ENCODE results near the gene CTNNA3. TPM values are rescaled to one million over a fixed set of nuclear protein-coding genes. Genes with fewer than 3 reads are reported as not detected.

CTNNA3 gene
- total RNA-seq, 1 experiment from 2014 or later, result 0.32 TPM

GRCh38 chr10:66892871-66893270, 803.1 kb downstream of the CTNNA3 start:
- H3K4me1 ChIP-seq (ENCODE audit: control insufficient read depth in 1 of 2, insufficient read depth in 2 of 2, low read length in 2 of 2), result no peaks in the 10 kb centered on the region
- DNase-seq (ENCODE audit: low read depth, low spot score) (no peak), ATAC-seq (no peak)
- H3K27me3 ChIP-seq (ENCODE audit: insufficient read depth, low read length), result no peaks in the 10 kb centered on the region
- no peak overlapping the region for H3K9ac ChIP-seq (ENCODE audit: low read length)
- ChIA-PET POLR2A (no interaction called here), RAD21 (ENCODE audit: low non-redundant PET in 1 of 2, low total read pairs in 2 of 2, uncharacterized antibody in 2 of 2, unreplicated experiment in 2 of 2) (no interaction called here), CTCF (no interaction called here)
- no peak overlapping the region for H3K27ac ChIP-seq (ENCODE audit: low read depth, low read length)
- intact Hi-C loops (cut with micrococcal nuclease), result no loop called here
- TF ChIP-seq, protein P1, sequence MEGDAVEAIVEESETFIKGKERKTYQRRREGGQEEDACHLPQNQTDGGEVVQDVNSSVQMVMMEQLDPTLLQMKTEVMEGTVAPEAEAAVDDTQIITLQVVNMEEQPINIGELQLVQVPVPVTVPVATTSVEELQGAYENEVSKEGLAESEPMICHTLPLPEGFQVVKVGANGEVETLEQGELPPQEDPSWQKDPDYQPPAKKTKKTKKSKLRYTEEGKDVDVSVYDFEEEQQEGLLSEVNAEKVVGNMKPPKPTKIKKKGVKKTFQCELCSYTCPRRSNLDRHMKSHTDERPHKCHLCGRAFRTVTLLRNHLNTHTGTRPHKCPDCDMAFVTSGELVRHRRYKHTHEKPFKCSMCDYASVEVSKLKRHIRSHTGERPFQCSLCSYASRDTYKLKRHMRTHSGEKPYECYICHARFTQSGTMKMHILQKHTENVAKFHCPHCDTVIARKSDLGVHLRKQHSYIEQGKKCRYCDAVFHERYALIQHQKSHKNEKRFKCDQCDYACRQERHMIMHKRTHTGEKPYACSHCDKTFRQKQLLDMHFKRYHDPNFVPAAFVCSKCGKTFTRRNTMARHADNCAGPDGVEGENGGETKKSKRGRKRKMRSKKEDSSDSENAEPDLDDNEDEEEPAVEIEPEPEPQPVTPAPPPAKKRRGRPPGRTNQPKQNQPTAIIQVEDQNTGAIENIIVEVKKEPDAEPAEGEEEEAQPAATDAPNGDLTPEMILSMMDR (IDR thresholded peaks at IDR 0.05 in 2 of 3, conservative IDR thresholded peaks at IDR 0.05 in 1 of 3; ENCODE audit: borderline replicate concordance in 1 of 3, insufficient read depth in 1 of 3, low read depth in 2 of 3, low read length in 2 of 3), result no peak
- H3K4me2 ChIP-seq (ENCODE audit: low read length), result no peak overlapping the region
- no peak overlapping the region for H2AFZ ChIP-seq (ENCODE audit: low read depth, low read length, poor library complexity, severe bottlenecking)
- no peaks in the 10 kb centered on the region for H3K9me2 ChIP-seq (ENCODE audit: insufficient read depth)
- H3K4me3 ChIP-seq (replicated peaks in 1 of 2; ENCODE audit: low read depth in 1 of 2, low read length in 2 of 2), result no peak overlapping the region
- H3K79me2 ChIP-seq (ENCODE audit: insufficient read depth, low read length), result no peaks in the 10 kb centered on the region
- no peaks in the 10 kb centered on the region for H3K36me3 ChIP-seq (ENCODE audit: control insufficient read depth in 1 of 2, insufficient read depth in 2 of 2, low read length in 2 of 2)
- BruUV-seq (replicated peaks), result no TSS peak
- H3K9me3 ChIP-seq (ENCODE audit: control insufficient read depth in 1 of 2, insufficient read depth in 1 of 2, low read depth in 1 of 2, low read length in 2 of 2), result no peaks in the 10 kb centered on the region; a peak in 1 of 4 replicates
- no peaks in the 10 kb centered on the region for H4K20me1 ChIP-seq (ENCODE audit: insufficient read depth)

GRCh38 chr10:66888237-66888636, 807.8 kb downstream of the CTNNA3 start:
- H3K4me2 ChIP-seq (ENCODE audit: low read length), result no peak overlapping the region
- ChIA-PET CTCF (no interaction called here), RAD21 (ENCODE audit: low non-redundant PET in 1 of 2, low total read pairs in 2 of 2, uncharacterized antibody in 2 of 2, unreplicated experiment in 2 of 2) (no interaction called here), POLR2A (no interaction called here)
- no peak overlapping the region for H3K27ac ChIP-seq (ENCODE audit: low read depth, low read length)
- no peaks in the 10 kb centered on the region for H4K20me1 ChIP-seq (ENCODE audit: insufficient read depth)
- intact Hi-C loops (cut with micrococcal nuclease), result no loop called here
- no peak overlapping the region for H3K4me3 ChIP-seq (replicated peaks in 1 of 2; ENCODE audit: low read depth in 1 of 2, low read length in 2 of 2)
- no peaks in the 10 kb centered on the region for H3K36me3 ChIP-seq (ENCODE audit: control insufficient read depth in 1 of 2, insufficient read depth in 2 of 2, low read length in 2 of 2)
- no TSS peak for BruUV-seq (replicated peaks)
- H3K9me2 ChIP-seq (ENCODE audit: insufficient read depth), result 0 out of 2 replicates have a peak, but pooled peaks cover 3% of the 10 kb centered on the region
- DNase-seq (ENCODE audit: low read depth, low spot score) (no peak), ATAC-seq (no peak)
- no peaks in the 10 kb centered on the region for H3K79me2 ChIP-seq (ENCODE audit: insufficient read depth, low read length)
- H3K9ac ChIP-seq (ENCODE audit: low read length), result no peak overlapping the region
- no peaks in the 10 kb centered on the region for H3K4me1 ChIP-seq (ENCODE audit: control insufficient read depth in 1 of 2, insufficient read depth in 2 of 2, low read length in 2 of 2)
- no peak overlapping the region for H2AFZ ChIP-seq (ENCODE audit: low read depth, low read length, poor library complexity, severe bottlenecking)
- no peaks in the 10 kb centered on the region for H3K9me3 ChIP-seq (ENCODE audit: control insufficient read depth in 1 of 2, insufficient read depth in 1 of 2, low read depth in 1 of 2, low read length in 2 of 2)
- H3K27me3 ChIP-seq (ENCODE audit: insufficient read depth, low read length), result no peaks in the 10 kb centered on the region
- no peak for TF ChIP-seq CBX3 (IDR thresholded peaks at IDR 0.05; ENCODE audit: low read depth)
- TF ChIP-seq POLR2AphosphoS5 (IDR thresholded peaks at IDR 0.05; ENCODE audit: low read depth, low read length), result no peak
- TF ChIP-seq ZFX (IDR thresholded peaks at IDR 0.05), result no peak
- TF ChIP-seq ELF1 (IDR thresholded peaks at IDR 0.05; ENCODE audit: borderline replicate concordance, low read depth), result no peak
- no peak for TF ChIP-seq POLR2A (IDR thresholded peaks at IDR 0.05; ENCODE audit: borderline replicate concordance, extremely low read depth, insufficient read depth, insufficient read length)
- TF ChIP-seq, protein P2, sequence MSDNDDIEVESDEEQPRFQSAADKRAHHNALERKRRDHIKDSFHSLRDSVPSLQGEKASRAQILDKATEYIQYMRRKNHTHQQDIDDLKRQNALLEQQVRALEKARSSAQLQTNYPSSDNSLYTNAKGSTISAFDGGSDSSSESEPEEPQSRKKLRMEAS (IDR thresholded peaks at IDR 0.05), result no peak
- no peak for TF ChIP-seq JUND (IDR thresholded peaks at IDR 0.05)
- no peak for TF ChIP-seq RAD21 (IDR thresholded peaks at IDR 0.05; ENCODE audit: low read depth)
- no peak for TF ChIP-seq SIN3A (IDR thresholded peaks at IDR 0.05; ENCODE audit: low read depth)
- TF ChIP-seq YY1 (IDR thresholded peaks at IDR 0.05; ENCODE audit: extremely low read depth, insufficient replicate concordance, low read depth, low read length), result no peak
- TF ChIP-seq EZH2phosphoT487 (IDR thresholded peaks at IDR 0.05; ENCODE audit: borderline replicate concordance), result no peak
- TF ChIP-seq ZNF274 (IDR thresholded peaks at IDR 0.05; ENCODE audit: low read depth, low read length), result no peak
- no peak for TF ChIP-seq CEBPB (IDR thresholded peaks at IDR 0.05; ENCODE audit: low read depth)
- no peak for TF ChIP-seq EGR1 (IDR thresholded peaks at IDR 0.05; ENCODE audit: low read depth)
- TF ChIP-seq, protein P1 (IDR thresholded peaks at IDR 0.05 in 2 of 3, conservative IDR thresholded peaks at IDR 0.05 in 1 of 3; ENCODE audit: borderline replicate concordance in 1 of 3, insufficient read depth in 1 of 3, low read depth in 2 of 3, low read length in 2 of 3), result no peak
- no peak for TF ChIP-seq EZH2 (IDR thresholded peaks at IDR 0.05)
